H1 (cell line): ENCODE measurements around the gene RANBP9. TPM values are rescaled to one million over a fixed set of nuclear protein-coding genes. Genes with fewer than 3 reads are reported as not detected.

Source experiments
- CTCF ChIA-PET: fragments of 300-600 bp; sonication (Branson Sonifier 250); formaldehyde crosslinking; loops from one replicate; lab custom pipeline; 2021; ENCODE audit not compliant: partially characterized antibody; lab: Charles Lee
- POLR2A ChIA-PET: fragments of 300-600 bp; sonication (Branson Sonifier 250); formaldehyde crosslinking; loops from one replicate; lab custom pipeline; 2021; ENCODE audit warnings: inconsistent platforms; ENCODE audit not compliant: partially characterized antibody; lab: Charles Lee
- DNase-seq, 2 experiments: peaks; one replicate each; pipeline versions ENCODE4 v3.0.0 to v3.0.0-alpha.2; 2010 to 2022; ENCODE audit warnings: low spot score in 2 of 2, low read depth in 1 of 2, mixed read lengths in 1 of 2
- FAIRE-seq: peaks from 2 replicates; lab custom pipeline; 2011; peaks lifted over from hg19 to GRCh38; lab: Jason Lieb, UNC
- H2AFZ ChIP-seq: 2 replicates; pipeline ENCODE4 v1.8.1; 2012; ENCODE audit warnings: low read length, inconsistent platforms
- H2AK5ac ChIP-seq: 2 replicates; pipeline ENCODE4 v1.6.1; 2013; ENCODE audit warnings: low read depth, low read length
- H2BK120ac ChIP-seq: replicated peaks from 2 replicates; pipeline ENCODE3; 2013; ENCODE audit warnings: low read depth, low read length, inconsistent platforms
- H2BK12ac ChIP-seq: 2 replicates; pipeline ENCODE4 v1.6.1; 2013; ENCODE audit warnings: low read depth, low read length
- H2BK15ac ChIP-seq: 2 replicates; pipeline ENCODE4 v1.6.1; 2013; ENCODE audit warnings: low read length
- H2BK20ac ChIP-seq: 2 replicates; pipeline ENCODE4 v1.6.1; 2013; ENCODE audit warnings: low read length
- H2BK5ac ChIP-seq: 2 replicates; pipeline ENCODE4 v1.6.1; 2013; ENCODE audit warnings: low read depth, low read length
- H3K14ac ChIP-seq: 2 replicates; pipeline ENCODE4 v1.6.1; 2013; ENCODE audit warnings: inconsistent platforms; ENCODE audit not compliant: insufficient read length
- H3K18ac ChIP-seq: 2 replicates; pipeline ENCODE4 v1.6.1; 2013; ENCODE audit warnings: low read length; ENCODE audit errors: extremely low read depth
- H3K23ac ChIP-seq: 2 replicates; pipeline ENCODE4 v1.6.1; 2013; ENCODE audit warnings: inconsistent platforms; ENCODE audit not compliant: insufficient read length
- H3K23me2 ChIP-seq: 2 replicates; pipeline ENCODE4 v1.6.1; 2013; ENCODE audit warnings: low read depth, low read length
- H3K27ac ChIP-seq: 2 replicates; pipeline ENCODE4 v1.6.1; 2011; ENCODE audit warnings: low read depth, low read length, inconsistent platforms
- H3K27me3 ChIP-seq, 4 experiments: replicated peaks in 1 of 4; 1 replicate in 1 of 4; 2 replicates in 3 of 4; pipeline versions ENCODE4 v1.6.1 to v1.8.1; 2011 to 2013; ENCODE audit warnings: low read length in 3 of 4, mild to moderate bottlenecking in 3 of 4, inconsistent platforms in 2 of 4, mixed read lengths in 2 of 4, moderate library complexity in 1 of 4; ENCODE audit not compliant: control insufficient read depth in 3 of 4, insufficient read depth in 3 of 4; ENCODE audit errors: extremely low read depth in 1 of 4
- H3K36me3 ChIP-seq, 4 experiments: 2 replicates each; pipeline versions ENCODE4 v1.6.1 to v1.8.1; 2011 to 2013; ENCODE audit warnings: mild to moderate bottlenecking in 4 of 4, low read length in 3 of 4, moderate library complexity in 2 of 4, control low read depth in 1 of 4, inconsistent platforms in 1 of 4; ENCODE audit not compliant: insufficient read depth in 4 of 4, control insufficient read depth in 2 of 4
- H3K4ac ChIP-seq: replicated peaks from 2 replicates; pipeline ENCODE3; 2013; ENCODE audit warnings: low read length, low read depth, mixed read lengths, inconsistent platforms; ENCODE audit not compliant: insufficient read length
- H3K4me1 ChIP-seq, 4 experiments: replicated peaks in 1 of 4; 1 replicate in 1 of 4; 2 replicates in 3 of 4; pipeline versions ENCODE4 v1.6.1 to v1.8.1; 2011 to 2013; ENCODE audit warnings: low read length in 3 of 4, inconsistent platforms in 2 of 4, mixed read lengths in 1 of 4; ENCODE audit not compliant: insufficient read depth in 4 of 4, control insufficient read depth in 3 of 4
- H3K4me2 ChIP-seq, 2 experiments: 2 replicates each; pipeline versions ENCODE4 v1.6.1 to v1.8.1; 2011 to 2013; ENCODE audit warnings: low read depth in 2 of 2, low read length in 2 of 2, control low read depth in 1 of 2, inconsistent platforms in 1 of 2, mild to moderate bottlenecking in 1 of 2; ENCODE audit not compliant: insufficient read depth in 1 of 2
- H3K4me3 ChIP-seq, 4 experiments: fragments of 200-600, 300-600 bp in 1 of 4; sonication (generic), shearing (Covaris generic), sonication (Bioruptor Twin) in 1 of 4; 2 replicates each; pipeline versions ENCODE4 v1.5.1 to v1.8.1; 2011 to 2016; ENCODE audit warnings: low read length in 4 of 4, low read depth in 3 of 4, control low read depth in 2 of 4, inconsistent platforms in 2 of 4, mild to moderate bottlenecking in 2 of 4, mixed read lengths in 1 of 4, moderate library complexity in 1 of 4; ENCODE audit not compliant: insufficient read depth in 2 of 4; ENCODE audit errors: extremely low read depth in 1 of 4
- H3K56ac ChIP-seq: replicated peaks from 2 replicates; pipeline ENCODE3; 2013; ENCODE audit warnings: low read depth, mild to moderate bottlenecking, mixed read lengths, low read length, inconsistent platforms; ENCODE audit not compliant: insufficient read length
- H3K79me1 ChIP-seq: 2 replicates; pipeline ENCODE4 v1.6.1; 2013; ENCODE audit warnings: low read depth, low read length, control low read depth
- H3K79me2 ChIP-seq, 2 experiments: 2 replicates each; pipeline versions ENCODE4 v1.6.1 to v1.8.1; 2012 to 2013; ENCODE audit warnings: low read length in 2 of 2, mild to moderate bottlenecking in 2 of 2, inconsistent platforms in 1 of 2; ENCODE audit not compliant: insufficient read depth in 2 of 2, control insufficient read depth in 1 of 2
- H3K9ac ChIP-seq, 4 experiments: replicated peaks in 1 of 4; 1 replicate in 1 of 4; 2 replicates in 3 of 4; pipeline versions ENCODE4 v1.6.1 to v1.8.1; 2011 to 2013; ENCODE audit warnings: low read depth in 3 of 4, low read length in 3 of 4, control low read depth in 2 of 4, mild to moderate bottlenecking in 2 of 4, moderate library complexity in 2 of 4, inconsistent platforms in 1 of 4; ENCODE audit errors: extremely low read depth in 1 of 4
- H3K9me3 ChIP-seq, 2 experiments: 2 replicates each; pipeline versions ENCODE4 v1.6.1 to v1.8.1; 2012 to 2013; ENCODE audit warnings: mild to moderate bottlenecking in 2 of 2, moderate library complexity in 2 of 2, control low read depth in 1 of 2, inconsistent platforms in 1 of 2, low read depth in 1 of 2, low read length in 1 of 2, mixed read lengths in 1 of 2; ENCODE audit not compliant: insufficient read depth in 2 of 2
- H4K20me1 ChIP-seq, 2 experiments: replicated peaks in 1 of 2; 2 replicates each; pipeline versions ENCODE3 to v1.8.1; 2011 to 2013; ENCODE audit warnings: inconsistent platforms in 2 of 2, low read length in 2 of 2, mild to moderate bottlenecking in 1 of 2; ENCODE audit not compliant: insufficient read depth in 2 of 2, control insufficient read depth in 1 of 2
- H4K5ac ChIP-seq: 2 replicates; pipeline ENCODE4 v1.6.1; 2013; ENCODE audit warnings: low read length, low read depth, mixed read lengths, inconsistent platforms; ENCODE audit not compliant: insufficient read length
- H4K8ac ChIP-seq: 2 replicates; pipeline ENCODE4 v1.8.0; 2013; ENCODE audit warnings: mild to moderate bottlenecking, moderate library complexity, low read length, inconsistent platforms; ENCODE audit not compliant: insufficient read depth; ENCODE audit errors: extremely low read depth
- H4K91ac ChIP-seq: replicated peaks from 2 replicates; pipeline ENCODE3; 2013; ENCODE audit warnings: low read length, mixed read lengths, inconsistent platforms; ENCODE audit not compliant: insufficient read length
- ASH2L ChIP-seq: fragments of 200-600, 300-600 bp; sonication (generic); IDR thresholded peaks from one replicate; pipeline ENCODE4 v1.7.1; 2017; ENCODE audit warnings: low read length
- BRCA1 ChIP-seq: IDR thresholded peaks from 2 replicates; pipeline ENCODE4 v1.6.1; 2012; ENCODE audit warnings: low read depth, low read length, improper control_type of control experiment
- EP300 ChIP-seq, 2 experiments: IDR thresholded peaks; 1 replicate in 1 of 2; 2 replicates in 1 of 2; pipeline ENCODE4 v1.6.1; 2011 to 2012; ENCODE audit warnings: low read depth in 2 of 2, low read length in 2 of 2, mild to moderate bottlenecking in 2 of 2, borderline replicate concordance in 1 of 2, inconsistent platforms in 1 of 2, moderate library complexity in 1 of 2
- KDM4A ChIP-seq: IDR thresholded peaks from one replicate; pipeline ENCODE4 v1.7.1; 2012; ENCODE audit warnings: low read depth, mild to moderate bottlenecking, moderate library complexity, low read length, inconsistent platforms; ENCODE audit not compliant: severe bottlenecking
- RBBP5 ChIP-seq: IDR thresholded peaks from 2 replicates; pipeline ENCODE4 v1.7.1; 2012; ENCODE audit warnings: low read depth, mild to moderate bottlenecking, inconsistent platforms, low read length, moderate library complexity, borderline replicate concordance
- SP1 ChIP-seq: IDR thresholded peaks from 2 replicates; pipeline ENCODE4 v1.6.1; 2011; ENCODE audit warnings: low read depth, low read length
- WGBS, 2 experiments: shearing (Covaris generic) in 1 of 2; methylation state at CpG; one replicate each; pipeline versions ENCODE4 v1.1.6 to v1.1.7; 2013 to 2015; ENCODE audit warnings: low lambda C conversion rate in 2 of 2, mixed read lengths in 2 of 2, inconsistent platforms in 1 of 2, low coverage in 1 of 2, missing lambda C conversion rate in 1 of 2; ENCODE audit not compliant: insufficient replicate concordance in 2 of 2, insufficient coverage in 1 of 2, insufficient read length in 1 of 2; ENCODE audit errors: extremely low coverage in 1 of 2, missing lambda C conversion rate in 1 of 2; 5-methylcytosine and 5-hydroxymethylcytosine counted together
- polyA plus RNA-seq, 7 experiments: library from polyadenylated mRNA; depleted of rRNA in 3 of 7; stranded (reverse) in 5 of 7; unstranded in 2 of 7; fragments of >200 nt in 5 of 7; fragments of 200-250 nt in 2 of 7; gene quantifications; 1 replicate in 5 of 7; 2 replicates in 1 of 7; 4 replicates in 1 of 7; pipeline versions ENCODE4 v1.2.1 to v1.2.3, GENCODE V29; 2011 to 2013; ENCODE audit warnings: missing spikeins in 2 of 7, mixed read lengths in 2 of 7
- total RNA-seq: library from RNA; stranded (reverse); fragmentation: NEBNext Ultra II Directional; extraction: Animal tissue kit (Norgen Biotek cat#: 25700); gene quantifications from 2 replicates; pipeline ENCODE4 v1.2.1, GENCODE V29; 2021

RANBP9 gene
- total and polyA plus RNA-seq, 2 of the 8 experiments (the other 6 are each of a cell fraction or from before 2014, with no cell fraction given), result 13.0 to 36.7 TPM

DNA sequence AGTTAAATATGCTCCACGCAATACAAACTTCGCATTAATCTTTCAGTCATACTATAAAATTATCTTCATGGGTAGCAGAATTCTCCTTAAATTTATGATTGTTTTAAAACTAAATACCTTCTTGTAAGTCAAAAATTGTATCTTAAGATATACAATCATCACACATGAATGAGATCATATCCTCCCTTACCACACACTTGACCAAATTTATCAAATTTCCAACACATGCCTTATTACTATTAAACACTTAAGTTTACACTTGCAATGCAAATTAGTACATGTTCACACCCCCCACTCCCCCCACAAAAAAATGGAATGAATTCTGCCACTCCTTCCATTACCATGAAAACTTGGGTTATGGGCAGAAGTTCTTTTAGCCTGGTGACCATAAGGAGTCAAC is 13.8 kb downstream of the RANBP9 start:
- Histone ChIP-seq H2BK5ac (no peak overlapping the region), H3K18ac (no peak overlapping the region), H3K23me2 (no peaks in the 10 kb centered on the region), H3K79me1 (peaks cover under 1% of the 10 kb centered on the region), H4K5ac (no peak overlapping the region), H3K36me3 (no peaks in the 10 kb centered on the region; a peak in 1 of 8 replicates), H3K4me3 (no peak overlapping the region), H2BK12ac (no peak overlapping the region), H3K56ac (no peak overlapping the region), H2BK20ac (no peak overlapping the region), H3K27ac (no peak overlapping the region), H3K27me3 (no peaks in the 10 kb centered on the region), H2BK120ac (no peak overlapping the region), H3K4me1 (peaks cover 1 to 6% (median 2%) of the 10 kb centered on the region in 4 experiments; a peak in 3 of 7 replicates), H3K9me3 (no peaks in the 10 kb centered on the region), H2AFZ (no peak overlapping the region), H3K4ac (no peak overlapping the region), H3K79me2 (peaks cover 0 to 95% of the 10 kb centered on the region in 2 experiments), H3K23ac (no peak overlapping the region), H3K4me2 (no peak overlapping the region), H3K14ac (no peak overlapping the region), H2AK5ac (no peak overlapping the region), H3K9ac (no peak overlapping the region), H4K91ac (no peak overlapping the region), H4K8ac (no peak overlapping the region), H4K20me1 (peaks cover 0 to 8% of the 10 kb centered on the region in 2 experiments), H2BK15ac (no peak overlapping the region)
- no peak for FAIRE-seq
- ChIA-PET POLR2A (interaction anchor here (1.8 kb wide), 1 partner anchor 14 kb away, joined by 6 read pairs; the partner anchor contains the start of gene RANBP9), CTCF (interaction anchor here (0.8 kb wide), 1 partner anchor 385 kb away, joined by 3 read pairs; no protein-coding TSS in a partner anchor)
- TF ChIP-seq BRCA1 (no peak), EP300 (IDR thresholded peaks at IDR 0.05; ENCODE audit: borderline replicate concordance in 1 of 2, low read depth in 2 of 2, low read length in 2 of 2) (no peak), RBBP5 (no peak), KDM4A (no peak), ASH2L (no peak), SP1 (no peak)
- DNase-seq, result no peak
- WGBS, 2 experiments, result 97% methylated on average over 2 of the region's 2 CpGs; no CpG with 5 or more reads in 1 of the 2 experiments
